GM12865 (cell line): ENCODE data around the gene PRDX3.
A peak's percentile ranks its signal among the peaks of the same experiment; 100 is the strongest.

ENCODE experiments used
- DNase-seq: peaks from one replicate; pipeline ENCODE4 v3.0.0; 2010; ENCODE audit warnings: low read depth
- H3K4me3 ChIP-seq: 2 replicates; pipeline ENCODE4 v1.5.1; 2011; ENCODE audit warnings: mild to moderate bottlenecking, low read depth, low read length, control low read depth
- TF ChIP-seq, protein P1 (sequence below): IDR thresholded peaks from 2 replicates; pipeline ENCODE4 v1.5.1; 2011; ENCODE audit warnings: low read length, control low read depth, low read depth, inconsistent platforms; ENCODE audit not compliant: insufficient read depth; ENCODE audit errors: missing control alignments

PRDX3 gene

GRCh38 chr10:119199231-119199992 lies 20.8 kb upstream of the PRDX3 start:
- TF ChIP-seq, protein P1, sequence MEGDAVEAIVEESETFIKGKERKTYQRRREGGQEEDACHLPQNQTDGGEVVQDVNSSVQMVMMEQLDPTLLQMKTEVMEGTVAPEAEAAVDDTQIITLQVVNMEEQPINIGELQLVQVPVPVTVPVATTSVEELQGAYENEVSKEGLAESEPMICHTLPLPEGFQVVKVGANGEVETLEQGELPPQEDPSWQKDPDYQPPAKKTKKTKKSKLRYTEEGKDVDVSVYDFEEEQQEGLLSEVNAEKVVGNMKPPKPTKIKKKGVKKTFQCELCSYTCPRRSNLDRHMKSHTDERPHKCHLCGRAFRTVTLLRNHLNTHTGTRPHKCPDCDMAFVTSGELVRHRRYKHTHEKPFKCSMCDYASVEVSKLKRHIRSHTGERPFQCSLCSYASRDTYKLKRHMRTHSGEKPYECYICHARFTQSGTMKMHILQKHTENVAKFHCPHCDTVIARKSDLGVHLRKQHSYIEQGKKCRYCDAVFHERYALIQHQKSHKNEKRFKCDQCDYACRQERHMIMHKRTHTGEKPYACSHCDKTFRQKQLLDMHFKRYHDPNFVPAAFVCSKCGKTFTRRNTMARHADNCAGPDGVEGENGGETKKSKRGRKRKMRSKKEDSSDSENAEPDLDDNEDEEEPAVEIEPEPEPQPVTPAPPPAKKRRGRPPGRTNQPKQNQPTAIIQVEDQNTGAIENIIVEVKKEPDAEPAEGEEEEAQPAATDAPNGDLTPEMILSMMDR = peak; percentile 75
- peak; percentile 80 for DNase-seq
- no peak overlapping the region for H3K4me3 ChIP-seq

GRCh38 chr10:119198438-119198837 lies 19.8 kb upstream of the PRDX3 start:
- no peak overlapping the region for H3K4me3 ChIP-seq
- DNase-seq = peak; percentile 38
- TF ChIP-seq, protein P1 = peak; percentile 42

- no peak for DNase-seq
- TF ChIP-seq, protein P1 = no peak
- H3K4me3 ChIP-seq = no peak overlapping the region
These were observed 19.3 kb upstream of the PRDX3 start for GRCh38 chr10:119197921-119198320.

DNA sequence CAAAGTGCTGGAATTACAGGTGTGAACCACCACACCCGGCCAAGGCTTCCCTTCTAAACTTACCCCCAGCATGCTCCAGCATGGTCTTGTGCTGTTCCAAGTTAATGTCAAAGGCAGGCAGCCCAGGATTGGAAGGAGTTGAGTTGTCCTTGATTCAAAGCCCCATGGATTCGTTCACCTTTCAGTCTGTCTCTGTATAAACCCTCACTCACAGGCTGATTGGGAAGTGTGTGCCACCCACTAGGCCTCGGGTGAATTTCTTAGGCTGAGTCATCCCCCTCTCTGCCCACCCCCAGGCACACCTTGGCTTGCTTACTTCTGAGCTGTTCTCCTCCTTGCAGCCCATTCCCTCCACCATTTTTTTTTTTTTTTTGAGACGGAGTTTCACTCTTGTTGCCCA lies 13.3 kb upstream of the PRDX3 start:
- TF ChIP-seq, protein P1 = no peak
- no peak overlapping the region for H3K4me3 ChIP-seq
- no peak for DNase-seq

DNA sequence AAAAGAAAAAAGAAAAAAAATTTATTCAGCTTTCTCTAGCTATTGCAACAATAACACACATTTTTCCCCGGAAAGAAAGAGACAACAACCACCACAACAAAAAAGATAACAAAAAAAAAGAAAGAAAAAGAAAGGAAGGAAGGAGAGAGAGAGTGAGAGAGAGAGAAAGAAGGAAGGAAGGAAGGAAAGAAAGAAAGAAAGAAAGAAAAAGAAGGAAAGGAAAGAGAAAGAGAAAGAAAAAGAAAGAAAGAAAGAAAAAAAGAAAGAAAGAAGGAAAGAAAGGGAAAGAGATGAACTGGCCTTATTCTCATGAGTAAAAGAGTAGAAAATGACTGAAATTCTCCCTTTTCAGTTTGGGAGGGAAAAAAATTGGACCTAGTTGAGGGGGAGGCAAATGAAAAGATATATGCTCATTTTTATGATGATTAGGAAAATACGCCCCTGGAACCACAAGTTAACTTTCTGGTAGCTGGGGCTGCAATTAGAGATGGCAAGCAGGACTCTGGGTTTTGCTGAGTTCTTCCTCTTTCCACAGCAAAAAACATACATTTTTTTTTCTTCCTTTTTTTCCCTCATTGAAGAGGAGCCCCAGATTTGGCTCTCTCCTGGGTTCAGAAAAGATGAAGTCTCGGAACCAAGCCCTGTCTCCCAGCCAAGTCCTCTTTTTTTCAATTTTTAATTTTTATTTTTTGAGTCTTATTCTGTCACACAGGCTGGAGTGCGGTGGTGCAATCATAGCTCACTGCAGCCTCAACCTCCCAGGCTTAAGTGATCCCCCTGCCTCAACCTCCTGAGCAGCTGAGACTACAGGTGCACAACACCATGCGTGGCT lies 12.6 kb upstream of the PRDX3 start:
- no peak overlapping the region for H3K4me3 ChIP-seq
- no peak for DNase-seq
- TF ChIP-seq, protein P1 = no peak

GRCh38 chr10:119190353-119190752 lies 11.7 kb upstream of the PRDX3 start:
- no peak for DNase-seq
- H3K4me3 ChIP-seq = no peak overlapping the region
- TF ChIP-seq, protein P1 = no peak
